H1 (cell line): ENCODE data around the gene ZBTB42. TPM values are rescaled to one million over a fixed set of nuclear protein-coding genes. Genes with fewer than 3 reads are reported as not detected.

Experiments used
- CTCF ChIA-PET: fragments of 300-600 bp; sonication (Branson Sonifier 250); formaldehyde crosslinking; loops from one replicate; lab custom pipeline; 2021; ENCODE audit not compliant: partially characterized antibody; lab: Charles Lee
- POLR2A ChIA-PET: fragments of 300-600 bp; sonication (Branson Sonifier 250); formaldehyde crosslinking; loops from one replicate; lab custom pipeline; 2021; ENCODE audit warnings: inconsistent platforms; ENCODE audit not compliant: partially characterized antibody; lab: Charles Lee
- DNase-seq, 2 experiments: peaks; one replicate each; pipeline versions ENCODE4 v3.0.0 to v3.0.0-alpha.2; 2010 to 2022; ENCODE audit warnings: low spot score in 2 of 2, low read depth in 1 of 2, mixed read lengths in 1 of 2
- FAIRE-seq: peaks from 2 replicates; lab custom pipeline; 2011; peaks lifted over from hg19 to GRCh38; lab: Jason Lieb, UNC
- H2AFZ ChIP-seq: 2 replicates; pipeline ENCODE4 v1.8.1; 2012; ENCODE audit warnings: low read length, inconsistent platforms
- H2AK5ac ChIP-seq: 2 replicates; pipeline ENCODE4 v1.6.1; 2013; ENCODE audit warnings: low read depth, low read length
- H2BK120ac ChIP-seq: replicated peaks from 2 replicates; pipeline ENCODE3; 2013; ENCODE audit warnings: low read depth, low read length, inconsistent platforms
- H2BK12ac ChIP-seq: 2 replicates; pipeline ENCODE4 v1.6.1; 2013; ENCODE audit warnings: low read depth, low read length
- H2BK15ac ChIP-seq: 2 replicates; pipeline ENCODE4 v1.6.1; 2013; ENCODE audit warnings: low read length
- H2BK20ac ChIP-seq: 2 replicates; pipeline ENCODE4 v1.6.1; 2013; ENCODE audit warnings: low read length
- H2BK5ac ChIP-seq: 2 replicates; pipeline ENCODE4 v1.6.1; 2013; ENCODE audit warnings: low read depth, low read length
- H3K14ac ChIP-seq: 2 replicates; pipeline ENCODE4 v1.6.1; 2013; ENCODE audit warnings: inconsistent platforms; ENCODE audit not compliant: insufficient read length
- H3K18ac ChIP-seq: 2 replicates; pipeline ENCODE4 v1.6.1; 2013; ENCODE audit warnings: low read length; ENCODE audit errors: extremely low read depth
- H3K23ac ChIP-seq: 2 replicates; pipeline ENCODE4 v1.6.1; 2013; ENCODE audit warnings: inconsistent platforms; ENCODE audit not compliant: insufficient read length
- H3K23me2 ChIP-seq: 2 replicates; pipeline ENCODE4 v1.6.1; 2013; ENCODE audit warnings: low read depth, low read length
- H3K27ac ChIP-seq: 2 replicates; pipeline ENCODE4 v1.6.1; 2011; ENCODE audit warnings: low read depth, low read length, inconsistent platforms
- H3K27me3 ChIP-seq, 4 experiments: replicated peaks in 1 of 4; 1 replicate in 1 of 4; 2 replicates in 3 of 4; pipeline versions ENCODE4 v1.6.1 to v1.8.1; 2011 to 2013; ENCODE audit warnings: low read length in 3 of 4, mild to moderate bottlenecking in 3 of 4, inconsistent platforms in 2 of 4, mixed read lengths in 2 of 4, moderate library complexity in 1 of 4; ENCODE audit not compliant: control insufficient read depth in 3 of 4, insufficient read depth in 3 of 4; ENCODE audit errors: extremely low read depth in 1 of 4
- H3K36me3 ChIP-seq, 4 experiments: 2 replicates each; pipeline versions ENCODE4 v1.6.1 to v1.8.1; 2011 to 2013; ENCODE audit warnings: mild to moderate bottlenecking in 4 of 4, low read length in 3 of 4, moderate library complexity in 2 of 4, control low read depth in 1 of 4, inconsistent platforms in 1 of 4; ENCODE audit not compliant: insufficient read depth in 4 of 4, control insufficient read depth in 2 of 4
- H3K4ac ChIP-seq: replicated peaks from 2 replicates; pipeline ENCODE3; 2013; ENCODE audit warnings: low read length, low read depth, mixed read lengths, inconsistent platforms; ENCODE audit not compliant: insufficient read length
- H3K4me1 ChIP-seq, 4 experiments: replicated peaks in 1 of 4; 1 replicate in 1 of 4; 2 replicates in 3 of 4; pipeline versions ENCODE4 v1.6.1 to v1.8.1; 2011 to 2013; ENCODE audit warnings: low read length in 3 of 4, inconsistent platforms in 2 of 4, mixed read lengths in 1 of 4; ENCODE audit not compliant: insufficient read depth in 4 of 4, control insufficient read depth in 3 of 4
- H3K4me2 ChIP-seq, 2 experiments: 2 replicates each; pipeline versions ENCODE4 v1.6.1 to v1.8.1; 2011 to 2013; ENCODE audit warnings: low read depth in 2 of 2, low read length in 2 of 2, control low read depth in 1 of 2, inconsistent platforms in 1 of 2, mild to moderate bottlenecking in 1 of 2; ENCODE audit not compliant: insufficient read depth in 1 of 2
- H3K4me3 ChIP-seq, 4 experiments: fragments of 200-600, 300-600 bp in 1 of 4; sonication (generic), shearing (Covaris generic), sonication (Bioruptor Twin) in 1 of 4; 2 replicates each; pipeline versions ENCODE4 v1.5.1 to v1.8.1; 2011 to 2016; ENCODE audit warnings: low read length in 4 of 4, low read depth in 3 of 4, control low read depth in 2 of 4, inconsistent platforms in 2 of 4, mild to moderate bottlenecking in 2 of 4, mixed read lengths in 1 of 4, moderate library complexity in 1 of 4; ENCODE audit not compliant: insufficient read depth in 2 of 4; ENCODE audit errors: extremely low read depth in 1 of 4
- H3K56ac ChIP-seq: replicated peaks from 2 replicates; pipeline ENCODE3; 2013; ENCODE audit warnings: low read depth, mild to moderate bottlenecking, mixed read lengths, low read length, inconsistent platforms; ENCODE audit not compliant: insufficient read length
- H3K79me1 ChIP-seq: 2 replicates; pipeline ENCODE4 v1.6.1; 2013; ENCODE audit warnings: low read depth, low read length, control low read depth
- H3K79me2 ChIP-seq, 2 experiments: 2 replicates each; pipeline versions ENCODE4 v1.6.1 to v1.8.1; 2012 to 2013; ENCODE audit warnings: low read length in 2 of 2, mild to moderate bottlenecking in 2 of 2, inconsistent platforms in 1 of 2; ENCODE audit not compliant: insufficient read depth in 2 of 2, control insufficient read depth in 1 of 2
- H3K9ac ChIP-seq, 4 experiments: replicated peaks in 1 of 4; 1 replicate in 1 of 4; 2 replicates in 3 of 4; pipeline versions ENCODE4 v1.6.1 to v1.8.1; 2011 to 2013; ENCODE audit warnings: low read depth in 3 of 4, low read length in 3 of 4, control low read depth in 2 of 4, mild to moderate bottlenecking in 2 of 4, moderate library complexity in 2 of 4, inconsistent platforms in 1 of 4; ENCODE audit errors: extremely low read depth in 1 of 4
- H3K9me3 ChIP-seq, 2 experiments: 2 replicates each; pipeline versions ENCODE4 v1.6.1 to v1.8.1; 2012 to 2013; ENCODE audit warnings: mild to moderate bottlenecking in 2 of 2, moderate library complexity in 2 of 2, control low read depth in 1 of 2, inconsistent platforms in 1 of 2, low read depth in 1 of 2, low read length in 1 of 2, mixed read lengths in 1 of 2; ENCODE audit not compliant: insufficient read depth in 2 of 2
- H4K20me1 ChIP-seq, 2 experiments: replicated peaks in 1 of 2; 2 replicates each; pipeline versions ENCODE3 to v1.8.1; 2011 to 2013; ENCODE audit warnings: inconsistent platforms in 2 of 2, low read length in 2 of 2, mild to moderate bottlenecking in 1 of 2; ENCODE audit not compliant: insufficient read depth in 2 of 2, control insufficient read depth in 1 of 2
- H4K5ac ChIP-seq: 2 replicates; pipeline ENCODE4 v1.6.1; 2013; ENCODE audit warnings: low read length, low read depth, mixed read lengths, inconsistent platforms; ENCODE audit not compliant: insufficient read length
- H4K8ac ChIP-seq: 2 replicates; pipeline ENCODE4 v1.8.0; 2013; ENCODE audit warnings: mild to moderate bottlenecking, moderate library complexity, low read length, inconsistent platforms; ENCODE audit not compliant: insufficient read depth; ENCODE audit errors: extremely low read depth
- H4K91ac ChIP-seq: replicated peaks from 2 replicates; pipeline ENCODE3; 2013; ENCODE audit warnings: low read length, mixed read lengths, inconsistent platforms; ENCODE audit not compliant: insufficient read length
- CBX8 ChIP-seq: fragments of 300-800, 300-1000 bp; sonication (generic); IDR thresholded peaks from 2 replicates; pipeline ENCODE4 v1.7.1; 2016; ENCODE audit warnings: low read depth, low read length, borderline replicate concordance
- EZH2 ChIP-seq: fragments of 200-600 bp; sonication (generic); IDR thresholded peaks from 2 replicates; pipeline ENCODE4 v1.7.1; 2012; ENCODE audit warnings: low read depth, mild to moderate bottlenecking, moderate library complexity, low read length, inconsistent platforms; ENCODE audit not compliant: severe bottlenecking
- WGBS, 2 experiments: shearing (Covaris generic) in 1 of 2; methylation state at CpG; one replicate each; pipeline versions ENCODE4 v1.1.6 to v1.1.7; 2013 to 2015; ENCODE audit warnings: low lambda C conversion rate in 2 of 2, mixed read lengths in 2 of 2, inconsistent platforms in 1 of 2, low coverage in 1 of 2, missing lambda C conversion rate in 1 of 2; ENCODE audit not compliant: insufficient replicate concordance in 2 of 2, insufficient coverage in 1 of 2, insufficient read length in 1 of 2; ENCODE audit errors: extremely low coverage in 1 of 2, missing lambda C conversion rate in 1 of 2; 5-methylcytosine and 5-hydroxymethylcytosine counted together
- polyA plus RNA-seq, 7 experiments: library from polyadenylated mRNA; depleted of rRNA in 3 of 7; stranded (reverse) in 5 of 7; unstranded in 2 of 7; fragments of >200 nt in 5 of 7; fragments of 200-250 nt in 2 of 7; gene quantifications; 1 replicate in 5 of 7; 2 replicates in 1 of 7; 4 replicates in 1 of 7; pipeline versions ENCODE4 v1.2.1 to v1.2.3, GENCODE V29; 2011 to 2013; ENCODE audit warnings: missing spikeins in 2 of 7, mixed read lengths in 2 of 7
- total RNA-seq: library from RNA; stranded (reverse); fragmentation: NEBNext Ultra II Directional; extraction: Animal tissue kit (Norgen Biotek cat#: 25700); gene quantifications from 2 replicates; pipeline ENCODE4 v1.2.1, GENCODE V29; 2021

The ZBTB42 gene
- total and polyA plus RNA-seq, 2 of the 8 experiments (the other 6 are each of a cell fraction or from before 2014, with no cell fraction given) = 2.8 to 3.1 TPM

DNA sequence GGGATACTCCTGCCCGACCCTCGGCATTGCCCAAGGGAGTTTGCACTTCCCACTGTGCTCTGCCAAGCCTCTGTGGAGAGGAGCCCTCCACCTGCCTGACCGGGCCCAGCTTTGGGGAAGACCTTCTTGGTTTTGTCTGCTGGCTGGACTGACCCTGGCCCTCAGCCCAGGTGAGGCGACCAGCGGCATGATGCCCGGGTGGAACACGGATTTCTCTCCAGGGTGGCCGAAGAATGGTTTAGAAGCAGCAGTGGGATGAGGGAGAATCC, 15.6 kb downstream of the ZBTB42 start:
- peak overlapping the region; percentile 6 for H3K4ac ChIP-seq
- H3K79me1 ChIP-seq = peaks cover 2% of the 10 kb centered on the region; the same call in 1 of the 2 replicates
- H3K4me1 ChIP-seq = peaks cover 0 to 5% (median under 1%) of the 10 kb centered on the region in 4 experiments; a peak in 3 of 7 replicates
- H3K4me2 ChIP-seq = peak overlapping the region; percentile 79 to 98
- H2BK5ac ChIP-seq = peak overlapping the region; percentile 94; the same call in 1 of the 2 replicates
- H4K91ac ChIP-seq = peak overlapping the region; percentile 93
- no peak overlapping the region; the same call in 1 of the 2 replicates for H3K18ac ChIP-seq
- no peak overlapping the region for H2BK120ac ChIP-seq
- H3K23me2 ChIP-seq = peaks cover 9% of the 10 kb centered on the region; the same call in 1 of the 2 replicates
- no peaks in the 10 kb centered on the region for H3K9me3 ChIP-seq
- DNase-seq = no peak
- H3K79me2 ChIP-seq = no peaks in the 10 kb centered on the region
- peaks cover 0 to 4% (median 0%) of the 10 kb centered on the region in 4 experiments; a peak in 1 of 8 replicates for H3K36me3 ChIP-seq
- H2AK5ac ChIP-seq = peak overlapping the region; percentile 26; the same call in 1 of the 2 replicates
- H3K27me3 ChIP-seq = peaks cover 0 to 4% (median 0%) of the 10 kb centered on the region in 4 experiments; a peak in 3 of 7 replicates
- peak overlapping the region; percentile 94; the same call in 1 of the 2 replicates for H4K8ac ChIP-seq
- ChIA-PET CTCF (interaction anchor here (0.7 kb wide), 1 partner anchor 464 kb away, joined by 3 read pairs; no protein-coding TSS in a partner anchor), POLR2A (no interaction called here)
- peak overlapping the region; percentile 73 to 89 (median 88) for H3K9ac ChIP-seq
- H2BK12ac ChIP-seq = no peak overlapping the region
- 8% methylated on average over 8 of the region's 8 CpGs; no CpG with 5 or more reads in 1 of the 2 experiments for WGBS, 2 experiments
- peak overlapping the region; percentile 94 for H3K56ac ChIP-seq
- H2BK15ac ChIP-seq = no peak overlapping the region
- H3K27ac ChIP-seq = 0 out of 2 replicates have a peak overlapping the region, but pooled peaks have one; percentile 68
- peaks cover 0 to 4% of the 10 kb centered on the region in 2 experiments for H4K20me1 ChIP-seq
- H3K14ac ChIP-seq = no peak overlapping the region
- peak overlapping the region; percentile 65; the same call in 1 of the 2 replicates for H2AFZ ChIP-seq
- no peak overlapping the region for H2BK20ac ChIP-seq
- no peak overlapping the region for H3K23ac ChIP-seq
- H4K5ac ChIP-seq = peak overlapping the region; percentile 96
- TF ChIP-seq CBX8 (no peak), EZH2 (peak; percentile 14)
- FAIRE-seq = no peak
- peak overlapping the region; percentile 80 to 87 (median 86) for H3K4me3 ChIP-seq
